ENCODE data around the gene ZNF22.

ZNF22 gene

GRCh38 chr10:44977287-44978212 is 23.2 kb upstream of the ZNF22 start:
- DNase-seq (ENCODE audit: low read depth in 2 of 2): no peak

- DNase-seq (ENCODE audit: low read depth in 2 of 2): no peak
These were observed 22.5 kb upstream of the ZNF22 start for GRCh38 chr10:44978213-44978569.

- DNase-seq (ENCODE audit: low read depth in 2 of 2): no peak
These were observed 22.0 kb upstream of the ZNF22 start, which contains the start of gene DEPP1 for GRCh38 chr10:44978570-44979280. Gene DEPP1, minus strand, starts transcription at chr10:44978809. Its CDS starts 779 bp downstream, at chr10:44978030.

GRCh38 chr10:44979281-44980191 is 21.2 kb upstream of the ZNF22 start:
- no peak for DNase-seq (ENCODE audit: low read depth in 2 of 2)

- DNase-seq (ENCODE audit: low read depth in 2 of 2): no peak
These were observed 20.2 kb upstream of the ZNF22 start for GRCh38 chr10:44980309-44981171.

GRCh38 chr10:44981172-44982113 is 19.3 kb upstream of the ZNF22 start:
- DNase-seq (ENCODE audit: low read depth in 2 of 2): no peak

GRCh38 chr10:44982114-44982460 is 18.6 kb upstream of the ZNF22 start:
- DNase-seq (ENCODE audit: low read depth in 2 of 2): no peak

- DNase-seq (ENCODE audit: low read depth in 2 of 2): no peak
These were observed 18.2 kb upstream of the ZNF22 start for GRCh38 chr10:44982496-44982895.

- no peak for DNase-seq (ENCODE audit: low read depth in 2 of 2)
These were observed 17.4 kb upstream of the ZNF22 start for GRCh38 chr10:44983066-44983894.

- no peak for DNase-seq (ENCODE audit: low read depth in 2 of 2)
These were observed 16.8 kb upstream of the ZNF22 start for GRCh38 chr10:44983895-44984278.

GRCh38 chr10:44984671-44985101 is 16.0 kb upstream of the ZNF22 start:
- DNase-seq (ENCODE audit: low read depth in 2 of 2): no peak

GRCh38 chr10:44985175-44985681 is 15.5 kb upstream of the ZNF22 start:
- DNase-seq (ENCODE audit: low read depth in 2 of 2): no peak

- no peak for DNase-seq (ENCODE audit: low read depth in 2 of 2)
These were observed 14.5 kb upstream of the ZNF22 start for GRCh38 chr10:44986179-44986578.

- no peak for DNase-seq (ENCODE audit: low read depth in 2 of 2)
These were observed 14.1 kb upstream of the ZNF22 start for GRCh38 chr10:44986670-44987069.

GRCh38 chr10:44988957-44989585 is 11.7 kb upstream of the ZNF22 start:
- no peak for DNase-seq (ENCODE audit: low read depth in 2 of 2)

GRCh38 chr10:44989597-44990301 is 11.0 kb upstream of the ZNF22 start:
- no peak for DNase-seq (ENCODE audit: low read depth in 2 of 2)

GRCh38 chr10:44990302-44990655 is 10.4 kb upstream of the ZNF22 start:
- DNase-seq (ENCODE audit: low read depth in 2 of 2): no peak

- no peak for DNase-seq (ENCODE audit: low read depth in 2 of 2)
These were observed 9.8 kb upstream of the ZNF22 start for GRCh38 chr10:44990965-44991364.

Data from stimulated activated CD8-positive, alpha-beta memory T cell treated with anti-CD3 and anti-CD28 coated beads, Interleukin-2, amount 100 ng/mL, for 1 hour (primary cell).